Measurements from ENCODE around the gene CPS1.

The CPS1 gene

DNA sequence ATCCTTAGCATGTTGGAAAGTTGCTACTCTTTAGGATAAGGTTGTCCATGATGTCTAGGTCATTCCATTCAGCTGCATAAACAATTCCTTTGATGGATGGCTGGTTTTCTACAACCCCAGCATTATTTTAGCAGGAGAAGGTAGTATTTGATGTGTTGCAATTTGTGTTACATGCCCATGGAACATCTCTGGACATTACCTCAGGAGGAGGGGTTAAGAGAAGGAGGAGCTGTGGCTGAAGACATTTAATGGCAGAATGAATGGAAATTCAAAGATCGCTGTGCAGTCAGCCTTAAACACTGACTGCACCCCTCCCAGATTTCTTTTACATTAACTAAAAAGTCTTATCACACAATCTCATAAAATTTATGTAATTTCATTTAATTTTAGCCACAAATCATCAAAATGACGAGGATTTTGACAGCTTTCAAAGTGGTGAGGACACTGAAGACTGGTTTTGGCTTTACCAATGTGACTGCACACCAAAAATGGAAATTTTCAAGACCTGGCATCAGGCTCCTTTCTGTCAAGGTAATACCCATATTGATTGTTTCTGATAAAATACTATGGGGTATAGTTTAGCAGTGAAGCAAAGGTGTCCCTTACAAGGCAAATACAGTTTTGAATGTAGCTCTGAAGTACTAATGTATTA lies at the start of gene CPS1:
CPS1 (plus strand) TSS at position 271 of the 652 bp plus-strand sequence; CDS start at position 406, 135 bp downstream.
- DNase-seq, result no peak

DNA sequence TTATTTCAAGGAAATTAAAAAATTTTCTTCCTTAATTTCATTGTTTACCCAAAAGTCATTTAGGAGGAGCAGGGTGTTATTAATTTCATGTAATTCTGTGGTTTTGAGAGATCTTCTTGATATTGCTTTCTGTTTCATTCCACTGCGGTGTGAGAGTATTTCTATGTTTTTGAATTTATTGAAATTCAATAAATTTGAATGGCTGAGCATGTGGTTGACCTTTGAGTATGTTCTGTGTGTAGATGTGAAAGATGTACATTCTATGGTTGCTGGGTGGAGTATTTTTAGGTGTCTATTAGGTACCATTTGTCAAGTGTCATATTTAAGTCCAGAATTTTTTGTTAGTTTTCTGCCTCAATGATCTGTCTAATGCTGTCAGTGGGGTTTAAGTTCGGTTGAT lies 40.5 kb upstream of the CPS1 start:
- no peak for DNase-seq

DNA sequence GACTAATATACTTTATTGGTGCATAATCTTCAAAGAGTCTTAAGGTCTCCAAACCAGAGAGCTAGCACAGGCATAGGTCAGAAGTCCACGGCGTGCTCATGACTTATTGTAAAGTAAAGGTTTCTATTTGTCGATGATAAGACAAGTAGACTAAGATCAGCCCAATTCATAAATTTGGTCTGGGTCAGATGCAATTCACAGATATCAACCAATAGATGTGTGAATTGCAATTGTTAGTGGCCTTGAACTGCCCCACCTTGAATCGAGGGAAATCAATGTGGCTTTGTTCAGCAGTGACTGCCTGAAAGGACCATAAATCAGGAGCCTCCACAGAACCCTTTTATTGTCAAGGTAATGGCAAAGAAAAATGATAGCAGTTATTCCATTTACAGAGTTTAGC lies 39.1 kb upstream of the CPS1 start:
- no peak for DNase-seq

DNA sequence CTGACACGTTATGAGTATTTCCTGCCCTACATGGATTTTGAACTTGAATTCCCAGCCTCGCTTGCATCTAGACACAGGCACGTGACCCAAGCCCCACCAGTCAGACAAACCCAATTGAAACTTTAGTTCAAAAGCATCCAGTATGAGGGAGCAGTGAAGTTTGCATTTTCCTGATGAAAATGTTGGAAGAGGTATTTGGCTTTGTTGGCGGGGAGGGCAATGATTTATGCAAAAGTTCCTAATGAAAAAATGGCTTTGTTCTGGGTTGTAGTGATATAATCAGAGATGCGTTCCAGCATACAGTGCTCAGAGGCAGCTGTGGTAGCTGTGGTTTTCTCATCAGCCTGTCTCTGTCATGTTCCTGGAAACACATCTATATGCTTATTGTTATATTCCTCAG lies 36.8 kb upstream of the CPS1 start:
- DNase-seq, result no peak

DNA sequence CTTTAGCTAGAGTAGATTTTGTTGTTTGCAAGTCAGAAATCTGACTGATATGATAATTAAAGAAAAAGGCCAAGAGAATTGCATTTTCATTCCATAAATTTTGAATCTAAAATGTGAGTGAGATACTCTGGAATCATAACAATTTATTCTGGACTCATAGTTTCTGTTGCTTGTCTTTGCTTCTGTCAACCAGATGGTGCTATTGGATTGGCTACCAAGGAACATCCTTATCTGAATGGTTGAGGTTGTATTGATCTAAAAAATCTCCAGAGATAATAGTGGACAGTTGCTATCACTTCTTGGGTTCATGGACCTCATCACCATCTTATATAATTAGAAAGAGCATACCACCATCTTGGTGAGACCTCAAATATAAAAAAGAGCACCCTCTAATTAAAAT lies 34.0 kb upstream of the CPS1 start:
- DNase-seq, result no peak

DNA sequence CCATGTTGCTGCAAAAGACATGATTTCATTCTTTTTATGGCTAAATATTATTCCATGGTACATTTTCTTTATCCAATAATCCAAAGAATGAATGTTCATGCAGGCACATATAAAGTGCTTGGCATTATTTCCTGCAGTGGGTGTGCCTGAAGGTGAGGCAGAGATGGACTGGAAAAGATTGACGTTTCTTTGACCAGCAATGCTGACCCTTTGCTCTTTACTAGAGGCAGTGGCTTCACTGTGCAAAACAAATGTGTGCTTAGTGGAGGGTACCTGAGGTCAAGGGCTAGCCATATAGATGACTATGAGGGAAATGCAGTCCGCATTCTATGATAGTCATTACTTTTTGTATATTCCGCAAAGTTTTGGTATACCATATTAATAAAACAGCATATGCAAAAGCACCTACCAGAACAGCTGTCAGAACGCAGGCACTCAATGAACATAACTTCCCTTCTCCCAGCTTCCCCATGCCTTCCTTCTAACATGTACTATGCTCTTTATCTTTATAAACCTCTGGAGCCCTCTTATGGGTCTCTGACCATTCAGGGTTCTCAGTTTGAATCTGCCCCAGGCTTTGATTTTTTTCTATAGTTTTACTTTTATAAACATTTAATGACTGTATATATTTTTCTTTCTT lies 32.6 kb upstream of the CPS1 start:
- no peak for DNase-seq

DNA sequence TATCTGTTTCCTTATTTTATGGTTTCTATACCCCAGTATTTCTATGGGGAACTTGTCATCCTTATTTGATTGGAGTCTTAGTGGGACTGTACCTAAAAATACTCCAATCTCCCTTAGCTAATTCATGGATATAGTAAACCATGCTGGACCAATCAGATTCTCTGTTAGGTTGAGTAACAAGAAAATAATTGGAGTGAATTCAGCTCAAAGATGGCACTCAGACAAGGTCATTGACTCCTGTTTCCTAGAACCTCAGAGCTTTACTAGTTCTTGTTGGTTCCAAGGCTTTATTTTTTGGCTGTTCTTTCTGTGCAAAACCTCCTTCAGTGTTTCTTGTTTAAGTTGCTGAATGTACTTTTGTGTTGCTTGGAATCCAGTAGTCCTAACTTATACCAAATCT lies 31.9 kb upstream of the CPS1 start:
- no peak for DNase-seq

DNA sequence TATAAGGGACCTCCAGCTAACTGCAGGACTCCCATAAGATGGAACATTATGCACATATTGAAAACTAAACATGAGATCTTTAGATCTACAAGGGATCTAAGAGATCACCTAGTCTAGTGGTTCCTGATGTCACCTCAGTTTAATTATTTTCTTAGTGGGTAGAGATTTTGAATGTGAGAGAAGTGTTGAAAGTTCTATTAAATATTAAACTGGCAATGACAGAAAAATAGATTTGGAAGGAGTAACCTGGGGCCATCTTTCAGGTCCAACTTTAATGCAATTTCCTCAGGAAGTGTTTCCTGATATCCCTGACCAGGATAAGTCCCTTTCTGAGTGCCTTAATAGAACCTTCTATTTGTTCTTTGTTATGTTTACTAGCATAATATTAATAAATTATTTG lies 29.1 kb upstream of the CPS1 start:
- DNase-seq, result no peak

DNA sequence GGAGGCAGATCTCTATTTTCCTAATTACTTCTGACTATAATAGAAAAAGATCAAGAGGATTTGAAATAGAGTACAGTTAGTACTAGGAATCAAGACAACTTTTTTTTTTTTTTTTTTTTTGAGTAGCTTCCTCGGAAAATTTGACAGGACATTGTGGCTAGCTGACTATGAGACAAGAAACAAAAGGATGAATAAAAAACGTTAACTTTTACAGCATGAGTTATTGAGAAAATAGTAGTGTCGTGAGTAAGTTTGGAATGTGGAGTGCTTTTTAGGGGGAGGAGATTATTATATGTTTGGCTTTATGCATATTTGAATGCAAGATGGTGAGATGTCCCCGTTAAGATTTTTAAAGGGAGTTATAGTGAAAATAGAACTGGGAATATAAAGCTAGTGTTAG lies 27.7 kb upstream of the CPS1 start:
- DNase-seq, result no peak

DNA sequence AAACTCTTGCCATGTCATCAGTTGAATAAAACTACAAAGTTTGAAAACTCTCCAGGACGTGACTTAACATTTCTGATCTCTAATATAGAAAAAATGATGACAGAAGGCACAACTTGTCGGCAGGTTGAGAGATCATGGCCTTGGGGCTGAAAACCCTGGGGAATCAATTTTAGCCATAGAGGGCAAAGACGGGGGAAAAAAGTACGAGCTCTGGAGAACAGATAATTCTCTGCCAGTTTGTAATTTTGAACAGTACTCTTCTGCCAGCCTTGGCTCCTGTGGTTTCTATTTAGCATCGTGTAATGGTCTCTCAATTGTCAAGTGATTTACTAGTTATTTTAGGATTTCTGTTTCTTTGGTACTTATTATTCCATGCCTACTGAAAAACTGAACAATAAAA lies 25.3 kb upstream of the CPS1 start:
- no peak for DNase-seq

DNA sequence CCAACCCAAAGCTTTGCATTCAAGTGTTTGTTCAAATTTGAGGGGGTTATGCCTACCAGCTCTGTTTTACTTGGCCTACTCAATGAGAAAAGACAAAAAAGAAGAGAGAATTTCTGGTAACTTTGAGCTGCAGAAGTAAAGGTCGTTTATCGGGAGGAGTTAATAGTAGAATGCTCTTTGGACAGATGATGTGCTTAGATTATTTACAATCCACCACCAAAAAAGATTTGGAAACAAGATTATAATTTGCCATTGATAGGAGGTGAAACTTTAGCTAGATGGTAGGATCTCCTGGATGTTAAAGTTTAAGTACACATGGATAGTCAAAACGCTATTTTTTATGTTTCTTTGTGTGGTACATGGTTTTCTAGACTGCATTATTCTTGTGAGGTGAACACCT lies 24.9 kb upstream of the CPS1 start:
- no peak for DNase-seq

DNA sequence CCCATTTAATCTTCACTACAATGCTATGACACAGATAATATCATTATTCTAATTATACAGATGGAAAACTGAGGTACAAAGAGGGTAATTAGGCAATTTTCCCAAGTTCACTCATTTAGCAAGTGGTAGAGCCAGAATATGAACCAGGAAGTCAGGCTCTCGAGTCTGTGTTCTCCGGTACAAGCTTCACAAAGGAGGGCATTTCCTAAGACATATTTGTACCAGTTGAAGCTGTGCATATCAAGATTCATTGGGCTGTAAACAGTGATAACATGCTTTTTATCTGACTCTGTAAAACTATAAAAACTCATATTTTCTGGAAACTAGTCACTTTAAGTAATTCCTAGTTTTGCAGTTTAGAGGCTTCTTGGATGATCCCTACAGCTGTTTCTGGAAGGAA lies 23.0 kb upstream of the CPS1 start:
- no peak for DNase-seq

DNA sequence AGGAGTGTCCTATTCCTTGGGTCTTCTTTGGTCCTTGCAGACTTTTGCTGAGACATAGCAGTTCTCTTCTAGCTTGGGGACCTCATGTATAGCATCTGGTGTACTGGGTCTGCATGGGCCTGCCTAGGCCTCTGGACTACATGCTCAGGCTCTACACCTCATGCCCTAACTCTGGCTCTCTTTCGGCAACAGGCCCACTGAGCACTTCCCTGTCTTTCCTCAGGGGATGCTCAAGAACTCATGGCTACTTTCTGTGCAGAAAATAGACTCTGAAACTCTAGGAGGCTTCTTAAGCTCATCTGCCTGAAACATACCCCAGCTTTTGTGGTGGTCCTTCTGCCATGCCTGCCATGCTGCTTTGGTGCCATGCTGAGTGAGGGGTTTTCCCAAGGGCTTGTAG lies 21.5 kb upstream of the CPS1 start:
- DNase-seq, result no peak

DNA sequence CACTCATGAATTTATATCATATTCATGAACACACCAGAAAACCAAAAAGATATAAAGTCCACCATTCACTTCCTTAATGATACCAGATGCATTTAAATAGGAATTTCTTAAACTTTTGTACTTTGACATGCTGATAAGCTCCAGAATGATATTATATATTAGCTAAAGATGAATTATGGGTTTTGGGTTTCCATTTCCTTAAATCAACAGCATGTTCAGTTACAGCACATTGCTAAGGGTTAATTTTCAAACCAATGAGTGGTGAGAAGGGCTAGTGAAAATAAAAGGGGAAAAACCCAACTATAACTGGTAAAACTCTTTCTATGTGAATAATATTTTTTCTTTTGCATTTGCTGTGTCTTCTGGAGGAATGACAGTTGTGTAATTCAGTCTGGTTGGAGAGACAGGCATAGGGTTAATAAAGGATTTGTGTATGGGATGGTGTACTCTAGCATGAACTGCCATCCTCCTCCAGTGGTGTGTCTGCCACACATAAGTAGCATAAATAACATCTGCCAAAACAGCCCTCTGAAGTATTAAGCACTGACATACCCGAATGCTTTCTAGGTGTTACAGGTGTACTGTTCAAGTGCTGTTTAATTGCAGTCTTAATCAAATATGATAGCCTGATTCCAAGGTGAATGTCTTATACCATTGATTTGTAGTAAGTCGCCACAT lies 19.3 kb upstream of the CPS1 start:
- DNase-seq, result no peak

DNA sequence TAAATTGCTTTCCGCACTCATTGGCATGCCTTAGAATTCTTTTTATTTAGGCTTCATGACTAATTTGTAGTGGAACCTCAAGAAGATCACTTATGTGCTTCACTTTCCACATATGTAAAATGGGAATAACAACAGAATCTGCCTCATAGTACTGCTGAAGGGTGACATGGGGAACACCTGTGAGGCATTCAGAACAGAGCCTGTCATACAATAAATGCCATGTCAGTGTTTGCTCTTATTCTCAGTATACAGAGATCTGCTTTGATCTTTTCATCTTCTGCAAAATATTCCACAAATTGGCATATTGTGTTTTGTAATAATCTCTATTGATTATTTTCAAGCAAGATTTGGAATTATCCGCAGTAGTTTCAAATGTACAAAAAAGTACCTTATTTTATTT lies 17.4 kb upstream of the CPS1 start:
- no peak for DNase-seq

DNA sequence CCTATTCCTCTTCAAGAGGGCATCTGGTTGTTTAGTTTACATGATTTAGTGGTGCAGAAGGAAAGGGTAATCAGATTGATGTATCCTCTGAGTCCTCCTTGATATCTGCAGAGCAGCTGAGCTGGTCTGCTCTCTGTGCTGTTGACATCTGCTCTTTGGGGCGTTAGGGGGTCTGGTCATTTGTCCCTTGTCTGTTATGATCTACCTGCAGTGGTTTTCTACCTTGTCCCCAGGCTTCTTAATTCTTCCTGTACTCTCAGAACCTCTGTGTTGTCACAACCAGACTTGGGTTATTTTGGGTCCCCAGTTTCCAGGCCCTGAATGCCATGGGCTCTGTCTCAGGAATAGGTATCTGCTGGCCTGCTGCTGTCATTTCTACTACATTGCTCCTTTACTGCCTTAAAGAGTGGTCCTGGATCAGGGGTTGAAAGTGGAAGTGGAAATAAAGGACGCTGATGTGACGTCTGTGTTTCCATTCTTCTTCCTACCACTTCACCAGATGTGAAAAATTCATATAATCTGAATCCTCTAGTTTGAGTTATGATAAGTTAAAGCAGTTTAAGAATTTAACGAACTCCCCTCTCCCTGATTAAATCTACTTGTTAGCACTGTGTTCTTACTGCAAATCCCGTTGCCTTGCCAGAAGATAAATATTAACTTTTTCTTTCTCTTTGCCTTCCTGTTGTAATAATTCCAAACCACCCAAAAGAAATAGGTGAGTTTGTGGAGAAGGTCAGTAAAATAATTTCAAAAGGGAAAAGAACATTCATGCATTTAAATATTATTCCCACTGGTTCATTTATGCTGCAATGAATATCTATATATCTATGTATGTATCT lies 16.6 kb upstream of the CPS1 start:
- no peak for DNase-seq

DNA sequence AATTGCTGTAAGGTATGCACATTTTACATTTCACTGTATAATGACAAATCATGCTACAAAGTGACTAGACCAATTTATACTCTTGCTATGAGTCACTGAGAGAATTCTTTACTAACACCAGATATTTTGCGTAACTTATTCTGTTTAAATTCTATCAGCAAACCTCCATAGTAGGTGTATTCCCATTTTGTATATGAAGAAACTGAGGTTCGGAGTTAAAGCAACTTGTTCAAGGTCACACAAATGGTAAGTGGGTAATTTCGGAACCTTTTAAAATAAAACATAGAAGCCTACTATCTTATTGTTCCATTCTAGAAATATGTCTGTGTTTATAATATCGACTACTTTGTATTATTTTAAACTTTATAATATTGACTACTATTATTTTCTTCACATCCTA lies 15.9 kb upstream of the CPS1 start:
- no peak for DNase-seq

DNA sequence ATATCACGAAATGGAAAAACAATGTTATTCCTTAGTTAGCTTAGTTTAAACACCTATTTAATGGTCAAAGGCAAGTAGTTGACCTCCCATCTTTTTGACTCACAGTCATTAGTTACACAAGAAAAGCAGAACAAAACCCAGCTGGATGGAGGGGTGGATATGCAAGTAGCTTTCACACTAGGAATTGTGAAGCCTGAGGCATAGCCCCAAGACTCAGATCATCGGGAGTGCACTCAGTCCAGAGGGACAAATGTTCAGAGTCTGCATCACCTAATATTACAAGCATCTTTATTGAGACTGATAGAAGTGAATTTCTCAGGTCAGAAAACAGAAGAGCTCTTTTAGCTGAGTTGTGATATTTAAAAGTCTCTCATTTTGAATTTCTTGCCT lies 15.5 kb upstream of the CPS1 start:
- DNase-seq, result no peak

DNA sequence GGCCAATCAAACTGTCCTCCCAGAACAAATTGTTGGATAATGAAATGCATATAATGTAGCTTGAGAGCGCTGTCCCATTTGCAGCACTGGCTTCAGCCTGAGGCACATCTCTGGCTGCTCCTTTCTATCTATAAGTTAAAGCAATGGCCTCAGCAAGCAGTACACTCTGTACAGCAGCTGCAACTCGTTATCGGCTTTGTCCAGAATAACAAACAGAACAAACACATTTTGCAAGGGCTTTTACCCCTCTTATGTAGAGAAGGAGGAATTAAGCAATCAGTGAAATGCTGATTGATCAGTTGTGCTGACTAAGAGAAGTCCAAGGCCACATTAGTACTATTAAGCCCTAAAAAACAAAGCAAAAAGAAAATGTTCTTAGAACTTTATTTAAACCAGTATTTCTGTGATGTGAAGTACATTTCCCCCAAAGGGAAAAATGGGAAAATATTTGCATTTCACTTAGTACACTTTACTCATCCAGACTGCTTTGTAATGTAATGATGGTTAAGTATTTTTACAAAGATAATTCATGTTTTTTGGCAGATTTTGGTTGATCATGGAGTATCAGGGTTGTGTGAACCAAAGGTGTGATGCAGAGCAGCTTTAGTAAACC lies 15.0 kb upstream of the CPS1 start:
- DNase-seq, result no peak

DNA sequence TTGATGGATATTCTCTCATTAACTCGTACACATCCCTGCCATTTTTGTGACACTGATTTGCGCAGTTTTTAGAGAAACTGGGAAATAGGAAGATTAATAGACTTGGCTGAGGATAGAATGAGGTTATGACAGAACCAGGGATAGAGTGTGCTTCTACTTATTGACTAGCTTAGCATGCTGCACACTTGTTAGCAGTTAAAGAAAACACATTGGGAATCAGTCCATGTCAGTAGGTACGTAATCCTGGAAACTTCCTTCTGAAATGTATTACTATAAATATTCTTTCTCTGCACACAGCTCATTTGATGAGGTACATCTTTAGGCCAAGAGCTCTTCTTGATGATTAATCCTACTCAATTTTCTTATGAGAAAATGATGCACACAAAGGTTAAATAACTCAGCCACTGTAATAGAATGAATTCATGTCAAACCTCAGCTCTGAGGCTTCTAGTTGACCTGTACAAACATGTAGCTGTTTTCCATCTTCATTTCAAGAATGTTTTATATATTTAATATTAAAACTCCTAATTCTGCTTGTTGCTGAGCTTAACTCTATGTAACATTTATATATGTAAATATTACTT lies 12.3 kb upstream of the CPS1 start:
- no peak for DNase-seq

DNA sequence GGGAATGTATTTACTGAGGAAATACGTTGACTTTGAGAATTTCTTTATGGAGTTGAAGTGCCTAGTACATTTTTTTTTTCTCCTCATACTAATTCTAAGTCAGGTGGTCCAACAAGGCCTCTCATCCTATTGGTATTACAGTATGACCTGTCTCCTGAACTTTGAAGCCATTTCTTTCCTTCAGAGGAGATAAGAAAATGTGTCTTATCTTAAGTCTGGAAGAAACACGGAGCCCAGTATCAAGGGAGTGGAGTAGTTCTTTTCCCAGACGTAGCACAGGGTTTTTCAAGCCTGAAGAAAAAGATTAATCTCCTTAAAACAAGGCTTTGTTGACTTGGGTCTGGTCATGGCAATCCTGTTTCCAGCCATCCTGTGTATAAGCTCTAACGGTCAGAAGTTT lies 11.6 kb upstream of the CPS1 start:
- no peak for DNase-seq

DNA sequence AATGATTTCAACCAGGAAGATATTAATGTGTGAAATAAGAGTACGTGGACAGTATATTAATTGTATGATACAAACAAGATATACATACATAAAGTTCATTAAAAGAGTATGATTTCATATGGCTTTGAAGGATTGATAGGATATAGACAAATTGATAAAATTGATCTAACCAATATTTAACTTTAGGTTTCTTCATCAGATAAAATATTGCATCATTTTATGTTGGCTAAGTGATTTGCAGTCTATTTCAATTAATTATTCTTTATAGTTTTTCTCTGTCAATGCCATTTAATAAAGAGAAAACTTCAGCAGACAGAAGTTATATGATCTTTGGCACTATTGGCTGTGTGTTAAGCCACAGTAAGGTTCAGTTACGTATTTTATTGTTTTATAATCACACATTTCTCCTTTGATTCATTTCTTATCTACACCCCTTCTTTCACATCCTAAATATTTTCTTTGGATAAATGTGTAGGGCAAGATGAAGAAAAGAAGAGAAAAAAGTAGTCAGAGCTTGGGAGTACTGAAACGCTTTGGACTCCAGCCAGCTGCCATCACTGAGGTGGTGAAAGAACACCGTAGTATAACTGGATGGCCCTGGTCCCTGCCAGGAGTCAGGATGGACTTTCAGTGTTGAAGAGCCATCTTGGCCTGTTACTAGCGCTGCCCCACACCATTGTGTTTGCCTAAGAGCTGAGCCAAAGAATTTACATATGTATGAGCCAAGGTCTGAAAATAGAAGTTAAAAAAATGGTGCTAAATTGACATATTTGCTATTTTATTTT lies 9.8 kb upstream of the CPS1 start:
- no peak for DNase-seq

Measured in stimulated activated naive CD4-positive, alpha-beta T cell treated with Interleukin-2 at 50 U/mL for 16 hours (primary cell).